Kidney (tissue), 14 donors: ENCODE results near the gene NRGN. TPM values are rescaled to one million over a fixed set of nuclear protein-coding genes. Genes with fewer than 3 reads are reported as not detected.

Source experiments
- DNase-seq, 5 donors: peaks; one replicate each; pipeline ENCODE4 v3.0.0-alpha.2; 2013 to 2020
- FAIRE-seq: peaks from 2 replicates; lab custom pipeline; 2012; peaks lifted over from hg19 to GRCh38; lab: Jason Lieb, UNC
- H3K27ac ChIP-seq, 2 donors: one replicate each; pipeline ENCODE4 v1.7.0; 2013; ENCODE audit warnings: low read depth in 2 of 2, low read length in 2 of 2, inconsistent platforms in 1 of 2
- H3K27me3 ChIP-seq: one replicate; pipeline ENCODE4 v1.7.1; 2013; ENCODE audit warnings: low read length, inconsistent platforms; ENCODE audit not compliant: control insufficient read depth, insufficient read depth
- H3K36me3 ChIP-seq, 3 donors: one replicate each; pipeline versions ENCODE4 v1.7.0 to v1.7.1; 2013; ENCODE audit warnings: low read length in 3 of 3, control low read depth in 1 of 3, inconsistent platforms in 1 of 3; ENCODE audit not compliant: insufficient read depth in 3 of 3, control insufficient read depth in 2 of 3
- H3K4me1 ChIP-seq, 3 donors: one replicate each; pipeline versions ENCODE4 v1.7.0 to v1.7.1; 2013; ENCODE audit warnings: low read length in 3 of 3, inconsistent platforms in 1 of 3, low read depth in 1 of 3; ENCODE audit not compliant: control insufficient read depth in 2 of 3, insufficient read depth in 2 of 3
- H3K4me3 ChIP-seq, 3 donors: one replicate each; pipeline versions ENCODE4 v1.7.0 to v1.8.1; 2013; ENCODE audit warnings: low read length in 3 of 3, control low read depth in 1 of 3, inconsistent platforms in 1 of 3
- H3K9ac ChIP-seq, 3 donors: one replicate each; pipeline versions ENCODE4 v1.7.0 to v1.7.1; 2013; ENCODE audit warnings: low read length in 3 of 3, control low read depth in 1 of 3, inconsistent platforms in 1 of 3
- H3K9me3 ChIP-seq, 3 donors: one replicate each; pipeline versions ENCODE4 v1.7.0 to v1.7.1; 2013; ENCODE audit warnings: low read length in 3 of 3, control low read depth in 1 of 3, inconsistent platforms in 1 of 3; ENCODE audit not compliant: control insufficient read depth in 2 of 3, insufficient read depth in 1 of 3
- intact Hi-C: fragments of 100-400 bp; cut with DNase I; formaldehyde crosslinking; loops from one replicate; pipeline ENCODE4 v1.11.1; 2022
- polyA plus RNA-seq: library from polyadenylated mRNA; stranded (reverse); fragments of 350-450 nt; fragmentation: Illumina TruSeq; extraction: RNeasy Lipid Tissue Mini Kit (QIAGEN cat#74804); gene quantifications from one replicate; pipeline ENCODE4 v1.2.3, GENCODE V29; 2014; ENCODE audit warnings: low read depth, low replicate concordance; ENCODE audit not compliant: insufficient read depth
- total RNA-seq: library from RNA; stranded (reverse); fragmentation: NEBNext Ultra II Directional; extraction: Animal tissue kit (Norgen Biotek cat#: 25700); gene quantifications from one replicate; pipeline ENCODE4 v1.2.1, GENCODE V29; 2021
- TF ChIP-seq, protein P1 (sequence below): IDR thresholded peaks from 3 replicates; pipeline ENCODE4 v1.5.1; 2012; ENCODE audit warnings: mild to moderate bottlenecking, moderate library complexity, borderline replicate concordance; ENCODE audit not compliant: insufficient read depth; ENCODE audit errors: extremely low read depth
- donor health status: control.
- donor health status: control.
- donor health status: control.
- donor health status: control.
- donor health status: control.
- donor health status: DM: yes; HTN: yes; CAD: no.
- donor health status: Normal renal cell carcinoma (clear cell type).

NRGN gene
- total and polyA plus RNA-seq, 2 donors from 2014 or later = 17.9 to 55.9 TPM

- no peak for FAIRE-seq
- no peak overlapping the region for H3K4me3 ChIP-seq
- no peak for DNase-seq
- H3K27me3 ChIP-seq = no peaks in the 10 kb centered on the region
- TF ChIP-seq, protein P1, sequence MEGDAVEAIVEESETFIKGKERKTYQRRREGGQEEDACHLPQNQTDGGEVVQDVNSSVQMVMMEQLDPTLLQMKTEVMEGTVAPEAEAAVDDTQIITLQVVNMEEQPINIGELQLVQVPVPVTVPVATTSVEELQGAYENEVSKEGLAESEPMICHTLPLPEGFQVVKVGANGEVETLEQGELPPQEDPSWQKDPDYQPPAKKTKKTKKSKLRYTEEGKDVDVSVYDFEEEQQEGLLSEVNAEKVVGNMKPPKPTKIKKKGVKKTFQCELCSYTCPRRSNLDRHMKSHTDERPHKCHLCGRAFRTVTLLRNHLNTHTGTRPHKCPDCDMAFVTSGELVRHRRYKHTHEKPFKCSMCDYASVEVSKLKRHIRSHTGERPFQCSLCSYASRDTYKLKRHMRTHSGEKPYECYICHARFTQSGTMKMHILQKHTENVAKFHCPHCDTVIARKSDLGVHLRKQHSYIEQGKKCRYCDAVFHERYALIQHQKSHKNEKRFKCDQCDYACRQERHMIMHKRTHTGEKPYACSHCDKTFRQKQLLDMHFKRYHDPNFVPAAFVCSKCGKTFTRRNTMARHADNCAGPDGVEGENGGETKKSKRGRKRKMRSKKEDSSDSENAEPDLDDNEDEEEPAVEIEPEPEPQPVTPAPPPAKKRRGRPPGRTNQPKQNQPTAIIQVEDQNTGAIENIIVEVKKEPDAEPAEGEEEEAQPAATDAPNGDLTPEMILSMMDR = no peak
- H3K36me3 ChIP-seq = no peaks in the 10 kb centered on the region
- peaks cover 0 to 3% (median 0%) of the 10 kb centered on the region in 3 donors for H3K4me1 ChIP-seq
- H3K9me3 ChIP-seq = no peaks in the 10 kb centered on the region
- H3K9ac ChIP-seq = no peak overlapping the region
- H3K27ac ChIP-seq = no peak overlapping the region
- intact Hi-C loops = no loop called here
Observed at GRCh38 chr11:124791626-124792341, 52.0 kb downstream of the NRGN start.

- TF ChIP-seq, protein P1 = peak; percentile 62
- Histone ChIP-seq H3K27ac (no peak overlapping the region), H3K4me1 (peaks cover 0 to 5% (median 2%) of the 10 kb centered on the region in 3 donors), H3K9me3 (no peaks in the 10 kb centered on the region), H3K36me3 (no peaks in the 10 kb centered on the region), H3K9ac (no peak overlapping the region), H3K4me3 (no peak overlapping the region), H3K27me3 (no peaks in the 10 kb centered on the region)
- intact Hi-C loops = no loop called here
- DNase-seq = peak in 2 of 5 donors; percentile 65 to 80
- FAIRE-seq = no peak
Observed at GRCh38 chr11:124793466-124794278, 53.9 kb downstream of the NRGN start.

DNA sequence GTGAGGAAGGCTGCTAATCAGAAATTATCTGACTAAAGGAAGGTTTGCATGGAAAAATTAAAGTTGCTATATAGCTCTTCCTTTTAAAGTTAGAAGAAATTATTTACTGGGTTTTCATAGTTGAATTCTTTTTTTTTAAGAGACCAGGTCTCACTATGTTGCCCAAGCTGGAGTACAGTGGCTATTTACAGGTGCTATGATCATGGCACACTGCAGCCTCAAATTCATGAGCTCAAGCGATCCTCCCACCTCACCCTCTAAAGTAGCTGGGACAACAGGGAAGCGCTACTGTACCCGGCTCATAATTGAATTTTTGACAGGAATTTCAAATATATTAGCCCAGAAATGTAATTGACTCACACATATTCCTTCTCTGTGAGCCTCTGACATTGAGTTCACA is 56.6 kb downstream of the NRGN start:
- Histone ChIP-seq H3K36me3 (no peaks in the 10 kb centered on the region), H3K4me3 (no peak overlapping the region), H3K9ac (no peak overlapping the region), H3K4me1 (peaks cover 0 to 14% (median 6%) of the 10 kb centered on the region in 3 donors), H3K27ac (no peak overlapping the region), H3K27me3 (no peaks in the 10 kb centered on the region), H3K9me3 (no peaks in the 10 kb centered on the region)
- DNase-seq (no peak), FAIRE-seq (no peak)
- TF ChIP-seq, protein P1 = no peak
- intact Hi-C loops = no loop called here

Other genes with a start within 250 kb of the NRGN start
- gene OR8B12, start 196.3 kb upstream of the NRGN start, total RNA-seq = not detected
- not detected for gene OR8B12, start 196.3 kb upstream of the NRGN start, polyA plus RNA-seq
- gene OR8A1, start 169.9 kb upstream of the NRGN start, total RNA-seq = not detected
- gene OR8A1, start 169.9 kb upstream of the NRGN start, polyA plus RNA-seq = not detected
- not detected for gene PANX3, start 128.5 kb upstream of the NRGN start, total RNA-seq
- not detected for gene PANX3, start 128.5 kb upstream of the NRGN start, polyA plus RNA-seq
- 35.6 TPM for gene TBRG1, start 117.1 kb upstream of the NRGN start, total RNA-seq
- gene TBRG1, start 117.1 kb upstream of the NRGN start, polyA plus RNA-seq = 23.3 TPM
- gene SIAE, start 66.2 kb upstream of the NRGN start, total RNA-seq = 59.7 TPM
- gene SIAE, start 66.2 kb upstream of the NRGN start, polyA plus RNA-seq = 53.2 TPM
- gene SPA17, start 66.0 kb upstream of the NRGN start, total RNA-seq = 10.7 TPM
- 23.7 TPM for gene SPA17, start 66.0 kb upstream of the NRGN start, polyA plus RNA-seq
- gene VSIG2, start 12.3 kb downstream of the NRGN start, total RNA-seq = 3.9 TPM
- 11.7 TPM for gene VSIG2, start 12.3 kb downstream of the NRGN start, polyA plus RNA-seq
- gene ESAM, start 22.3 kb downstream of the NRGN start, total RNA-seq = 63.0 TPM
- gene ESAM, start 22.3 kb downstream of the NRGN start, polyA plus RNA-seq = 85.8 TPM
- 16.4 TPM for gene MSANTD2, start 60.5 kb downstream of the NRGN start, total RNA-seq
- 6.5 TPM for gene MSANTD2, start 60.5 kb downstream of the NRGN start, polyA plus RNA-seq
- 12.3 TPM for gene ROBO3, start 125.5 kb downstream of the NRGN start, total RNA-seq
- gene ROBO3, start 125.5 kb downstream of the NRGN start, polyA plus RNA-seq = 8.7 TPM
- gene ROBO4, start 157.9 kb downstream of the NRGN start, total RNA-seq = 29.5 TPM
- gene ROBO4, start 157.9 kb downstream of the NRGN start, polyA plus RNA-seq = 12.8 TPM
- gene HEPN1, start 179.3 kb downstream of the NRGN start, total RNA-seq = not detected
- gene HEPN1, start 179.3 kb downstream of the NRGN start, polyA plus RNA-seq = not detected
- not detected for gene HEPACAM, start 196.1 kb downstream of the NRGN start, total RNA-seq
- 0.30 TPM for gene HEPACAM, start 196.1 kb downstream of the NRGN start, polyA plus RNA-seq
- gene CCDC15, start 214.3 kb downstream of the NRGN start, total RNA-seq = 1.5 TPM
- gene CCDC15, start 214.3 kb downstream of the NRGN start, polyA plus RNA-seq = 0.22 TPM